Astrocyte (in vitro differentiated cells and primary cell): ENCODE results near the gene DDRGK1. TPM values are rescaled to one million over a fixed set of nuclear protein-coding genes. Genes with fewer than 3 reads are reported as not detected.

ENCODE experiments used
- DNase-seq: peaks from one replicate; pipeline ENCODE4 v3.0.0-alpha.2; 2010; ENCODE audit warnings: low read depth
- FAIRE-seq: peaks from 2 replicates; lab custom pipeline; 2011; peaks lifted over from hg19 to GRCh38; lab: Jason Lieb, UNC
- H2AFZ ChIP-seq: 2 replicates; pipeline ENCODE4 v1.6.0; 2012; ENCODE audit warnings: low read depth, low read length, inconsistent platforms
- H3K27ac ChIP-seq: 2 replicates; pipeline ENCODE4 v1.5.1; 2011; ENCODE audit warnings: low read depth, low read length, inconsistent platforms
- H3K27me3 ChIP-seq: 2 replicates; pipeline ENCODE4 v1.6.0; 2011; ENCODE audit warnings: low read length, inconsistent platforms; ENCODE audit not compliant: insufficient read depth
- H3K36me3 ChIP-seq: 2 replicates; pipeline ENCODE4 v1.5.1; 2011; ENCODE audit warnings: low read length, inconsistent platforms; ENCODE audit not compliant: insufficient read depth
- H3K4me1 ChIP-seq: 2 replicates; pipeline ENCODE4 v1.5.1; 2011; ENCODE audit warnings: low read length, inconsistent platforms; ENCODE audit not compliant: insufficient read depth
- H3K4me2 ChIP-seq: 2 replicates; pipeline ENCODE4 v1.6.0; 2012; ENCODE audit warnings: low read length, inconsistent platforms
- H3K4me3 ChIP-seq: 2 replicates; pipeline ENCODE4 v1.5.1; 2011; ENCODE audit warnings: low read depth, mild to moderate bottlenecking, low read length, inconsistent platforms; ENCODE audit not compliant: insufficient read depth
- H3K79me2 ChIP-seq: 2 replicates; pipeline ENCODE4 v1.6.0; 2012; ENCODE audit warnings: mild to moderate bottlenecking, low read length, inconsistent platforms; ENCODE audit not compliant: insufficient read depth
- H3K9ac ChIP-seq: 2 replicates; pipeline ENCODE4 v1.6.0; 2012; ENCODE audit warnings: mild to moderate bottlenecking, low read length, inconsistent platforms
- H3K9me3 ChIP-seq: 2 replicates; pipeline ENCODE4 v1.5.1; 2012; ENCODE audit warnings: low read depth, mild to moderate bottlenecking, low read length, inconsistent platforms; ENCODE audit not compliant: insufficient read depth
- H4K20me1 ChIP-seq: 2 replicates; pipeline ENCODE4 v1.6.0; 2012; ENCODE audit warnings: low read length, inconsistent platforms; ENCODE audit not compliant: insufficient read depth
- H3K27ac Mint-ChIP-seq: one replicate; pipeline ENCODE4 v1.8.0; 2021; ENCODE audit warnings: mild to moderate bottlenecking, mixed read lengths; ENCODE audit not compliant: unreplicated experiment
- H3K27me3 Mint-ChIP-seq: one replicate; pipeline ENCODE4 v1.8.0; 2021; ENCODE audit warnings: low read depth, mixed read lengths; ENCODE audit not compliant: unreplicated experiment
- H3K36me3 Mint-ChIP-seq: one replicate; pipeline ENCODE4 v1.8.0; 2021; ENCODE audit warnings: low read depth, mixed read lengths; ENCODE audit not compliant: unreplicated experiment
- H3K4me1 Mint-ChIP-seq: one replicate; pipeline ENCODE4 v1.8.0; 2021; ENCODE audit warnings: low read depth, mixed read lengths; ENCODE audit not compliant: unreplicated experiment
- H3K4me3 Mint-ChIP-seq: one replicate; pipeline ENCODE4 v1.8.0; 2021; ENCODE audit warnings: mild to moderate bottlenecking, moderate library complexity, mixed read lengths; ENCODE audit not compliant: unreplicated experiment
- H3K9me3 Mint-ChIP-seq: one replicate; pipeline ENCODE4 v1.8.0; 2021; ENCODE audit warnings: mild to moderate bottlenecking, mixed read lengths; ENCODE audit not compliant: unreplicated experiment
- CTCF ChIP-seq: IDR thresholded peaks from 2 replicates; pipeline ENCODE4 v1.5.1; 2011; ENCODE audit warnings: low read depth, mild to moderate bottlenecking, inconsistent platforms, low read length, moderate library complexity; ENCODE audit not compliant: insufficient read depth
- EZH2 ChIP-seq: IDR thresholded peaks from 2 replicates; pipeline ENCODE4 v1.6.1; 2012; ENCODE audit warnings: mild to moderate bottlenecking, low read length, inconsistent platforms; ENCODE audit not compliant: insufficient read depth
- total RNA-seq: library from RNA; stranded (reverse); gene quantifications from 2 replicates; pipeline ENCODE4 v1.2.1, GENCODE V29; 2021

The DDRGK1 gene
- total RNA-seq, 1 donor from 2014 or later, result 36.7 TPM

GRCh38 chr20:3180319-3180718, 24.2 kb downstream of the DDRGK1 start:
- Mint-ChIP-seq H3K9me3 (no peaks in the 10 kb centered on the region), H3K4me1 (peaks cover 2% of the 10 kb centered on the region), H3K27ac (no peak overlapping the region), H3K4me3 (no peak overlapping the region), H3K36me3 (no peaks in the 10 kb centered on the region), H3K27me3 (no peaks in the 10 kb centered on the region)
- DNase-seq (no peak), FAIRE-seq (no peak)
- Histone ChIP-seq H3K79me2 (no peaks in the 10 kb centered on the region), H3K9ac (no peak overlapping the region), H3K9me3 (no peaks in the 10 kb centered on the region), H3K27me3 (no peaks in the 10 kb centered on the region), H2AFZ (no peak overlapping the region), H3K4me3 (no peak overlapping the region), H4K20me1 (no peaks in the 10 kb centered on the region), H3K36me3 (no peaks in the 10 kb centered on the region), H3K27ac (no peak overlapping the region), H3K4me2 (no peak overlapping the region), H3K4me1 (no peaks in the 10 kb centered on the region)
- TF ChIP-seq EZH2 (no peak), CTCF (no peak)

GRCh38 chr20:3177746-3178485, 26.6 kb downstream of the DDRGK1 start:
- H3K4me1 ChIP-seq, result peaks cover 12% of the 10 kb centered on the region
- Mint-ChIP-seq H3K36me3 (no peaks in the 10 kb centered on the region), H3K9me3 (no peaks in the 10 kb centered on the region), H3K4me3 (no peak overlapping the region), H3K4me1 (peaks cover 3% of the 10 kb centered on the region), H3K27ac (no peak overlapping the region), H3K27me3 (no peaks in the 10 kb centered on the region)
- no peaks in the 10 kb centered on the region for H3K9me3 ChIP-seq
- no peaks in the 10 kb centered on the region for H4K20me1 ChIP-seq
- no peak overlapping the region for H3K4me3 ChIP-seq
- no peaks in the 10 kb centered on the region for H3K36me3 ChIP-seq
- H3K79me2 ChIP-seq, result no peaks in the 10 kb centered on the region
- H3K4me2 ChIP-seq, result no peak overlapping the region
- no peak overlapping the region for H2AFZ ChIP-seq
- FAIRE-seq (no peak), DNase-seq (no peak)
- no peak overlapping the region for H3K27ac ChIP-seq
- TF ChIP-seq CTCF, result no peak
- TF ChIP-seq EZH2, result no peak
- H3K9ac ChIP-seq, result no peak overlapping the region
- no peaks in the 10 kb centered on the region for H3K27me3 ChIP-seq

- peak; percentile 13 for FAIRE-seq
Measured at GRCh38 chr20:3175270-3175669, 29.2 kb downstream of the DDRGK1 start.

More at GRCh38 chr20:3175270-3175669, 29.2 kb downstream of the DDRGK1 start:
- H3K4me3 Mint-ChIP-seq, result peak overlapping the region; percentile 97
- Histone ChIP-seq H3K27ac (no peak overlapping the region), H3K36me3 (no peaks in the 10 kb centered on the region), H3K9ac (no peak overlapping the region), H3K9me3 (no peaks in the 10 kb centered on the region), H4K20me1 (peaks cover 11% of the 10 kb centered on the region), H2AFZ (no peak overlapping the region), H3K79me2 (no peaks in the 10 kb centered on the region), H3K4me2 (peak overlapping the region; percentile 99), H3K4me3 (no peak overlapping the region), H3K27me3 (no peaks in the 10 kb centered on the region), H3K4me1 (peaks cover 19% of the 10 kb centered on the region)
- no peaks in the 10 kb centered on the region for H3K9me3 Mint-ChIP-seq
- H3K27ac Mint-ChIP-seq, result peak overlapping the region; percentile 1
- H3K27me3 Mint-ChIP-seq, result no peaks in the 10 kb centered on the region
- no peaks in the 10 kb centered on the region for H3K36me3 Mint-ChIP-seq
- TF ChIP-seq CTCF, result no peak
- TF ChIP-seq EZH2, result no peak
- H3K4me1 Mint-ChIP-seq, result peaks cover 3% of the 10 kb centered on the region
- no peak for DNase-seq
